Esophagus squamous epithelium (tissue), 4 donors: ENCODE results near the gene ABCC2.

Experiments used
- POLR2A ChIP-seq, 4 donors: fragments of 450-650 bp; IDR thresholded peaks; one replicate each; pipeline ENCODE4 v1.6.1; 2017; ENCODE audit warnings: antibody characterized with exemption in 4 of 4, mild to moderate bottlenecking in 4 of 4, moderate library complexity in 3 of 4
- TF ChIP-seq, protein P1 (sequence below), 6 experiments: fragments of 450-650 bp in 4 of 6; fragments of 200-600 bp in 2 of 6; sonication (generic) in 2 of 6; IDR thresholded peaks; one replicate each; pipeline ENCODE4 v1.5.1; 2016 to 2019; ENCODE audit warnings: antibody characterized with exemption in 6 of 6, mild to moderate bottlenecking in 4 of 6, moderate library complexity in 4 of 6

GRCh38 chr10:99888622-99889021, 106.2 kb downstream of the ABCC2 start:
- TF ChIP-seq POLR2A (IDR thresholded peaks at IDR 0.05) = no peak
- TF ChIP-seq, protein P1, sequence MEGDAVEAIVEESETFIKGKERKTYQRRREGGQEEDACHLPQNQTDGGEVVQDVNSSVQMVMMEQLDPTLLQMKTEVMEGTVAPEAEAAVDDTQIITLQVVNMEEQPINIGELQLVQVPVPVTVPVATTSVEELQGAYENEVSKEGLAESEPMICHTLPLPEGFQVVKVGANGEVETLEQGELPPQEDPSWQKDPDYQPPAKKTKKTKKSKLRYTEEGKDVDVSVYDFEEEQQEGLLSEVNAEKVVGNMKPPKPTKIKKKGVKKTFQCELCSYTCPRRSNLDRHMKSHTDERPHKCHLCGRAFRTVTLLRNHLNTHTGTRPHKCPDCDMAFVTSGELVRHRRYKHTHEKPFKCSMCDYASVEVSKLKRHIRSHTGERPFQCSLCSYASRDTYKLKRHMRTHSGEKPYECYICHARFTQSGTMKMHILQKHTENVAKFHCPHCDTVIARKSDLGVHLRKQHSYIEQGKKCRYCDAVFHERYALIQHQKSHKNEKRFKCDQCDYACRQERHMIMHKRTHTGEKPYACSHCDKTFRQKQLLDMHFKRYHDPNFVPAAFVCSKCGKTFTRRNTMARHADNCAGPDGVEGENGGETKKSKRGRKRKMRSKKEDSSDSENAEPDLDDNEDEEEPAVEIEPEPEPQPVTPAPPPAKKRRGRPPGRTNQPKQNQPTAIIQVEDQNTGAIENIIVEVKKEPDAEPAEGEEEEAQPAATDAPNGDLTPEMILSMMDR (IDR thresholded peaks at IDR 0.05) = no peak
